Smooth muscle cell (in vitro differentiated cells): Measurements from ENCODE around the gene PDHB. TPM values are rescaled to one million over a fixed set of nuclear protein-coding genes. Genes with fewer than 3 reads are reported as not detected.

Source experiments
- DNase-seq: peaks from one replicate; lab custom pipeline; 2025; ENCODE audit not compliant: unreplicated experiment; lab: John Stamatoyannopoulos, UW
- H2AFZ ChIP-seq: fragments of 200-600 bp; sonication (generic); 2 replicates; pipeline ENCODE4 v1.6.0; 2016; ENCODE audit warnings: antibody characterized with exemption, low read depth, mild to moderate bottlenecking
- H3F3A ChIP-seq: fragments of 200-600 bp; sonication (generic); 2 replicates; pipeline ENCODE4 v1.6.0; 2017; ENCODE audit warnings: antibody characterized with exemption, low read depth
- H3K27ac ChIP-seq: fragments of 200-600 bp; sonication (generic); 2 replicates; pipeline ENCODE4 v1.5.1; 2016; ENCODE audit warnings: low read depth, mild to moderate bottlenecking
- H3K27me3 ChIP-seq: fragments of 200-600 bp; sonication (generic); 2 replicates; pipeline ENCODE4 v1.6.1; 2016; ENCODE audit warnings: low read depth, mild to moderate bottlenecking
- H3K36me3 ChIP-seq: fragments of 200-600 bp; sonication (generic); 2 replicates; pipeline ENCODE4 v1.5.1; 2016; ENCODE audit warnings: low read depth
- H3K4me1 ChIP-seq: fragments of 200-600 bp; sonication (generic); 2 replicates; pipeline ENCODE4 v1.5.1; 2016; ENCODE audit warnings: low read depth
- H3K4me2 ChIP-seq: fragments of 200-600 bp; sonication (generic); 2 replicates; pipeline ENCODE4 v1.6.0; 2016; ENCODE audit warnings: mild to moderate bottlenecking
- H3K4me3 ChIP-seq: fragments of 200-600 bp; sonication (generic); 2 replicates; pipeline ENCODE4 v1.5.1; 2016; ENCODE audit warnings: mild to moderate bottlenecking
- H3K79me2 ChIP-seq: fragments of 200-600 bp; sonication (generic); 2 replicates; pipeline ENCODE4 v1.6.0; 2016; ENCODE audit warnings: low read depth, mild to moderate bottlenecking
- H3K9ac ChIP-seq: fragments of 200-600 bp; sonication (generic); 2 replicates; pipeline ENCODE4 v1.6.0; 2016; ENCODE audit warnings: low read depth
- H3K9me3 ChIP-seq: fragments of 200-600 bp; sonication (generic); replicated peaks from 2 replicates; pipeline ENCODE4 v1.5.1; 2016; ENCODE audit warnings: low read depth
- H4K20me1 ChIP-seq: fragments of 200-600 bp; sonication (generic); 2 replicates; pipeline ENCODE4 v1.6.0; 2016; ENCODE audit warnings: low read depth
- WGBS: methylation state at CpG from one replicate; pipeline ENCODE4 v1.1.7; 2016; ENCODE audit warnings: low lambda C conversion rate; 5-methylcytosine and 5-hydroxymethylcytosine counted together
- polyA plus RNA-seq: library from polyadenylated mRNA; unstranded; fragments of >200 nt; fragmentation: Nextera tagmentation; extraction: Ambion mirVana; gene quantifications from 2 replicates; pipeline ENCODE4 v1.2.1, GENCODE V29; 2016
- total RNA-seq: library from RNA; depleted of rRNA; stranded (reverse); fragments of >200 nt; gene quantifications from 2 replicates; pipeline ENCODE4 v1.2.3, GENCODE V29; 2014
- TF ChIP-seq, protein P1 (sequence below): fragments of 200-600 bp; sonication (generic); IDR thresholded peaks from 2 replicates; pipeline ENCODE4 v1.5.1; 2017; ENCODE audit warnings: borderline replicate concordance, mild to moderate bottlenecking, antibody characterized with exemption; ENCODE audit not compliant: insufficient read depth, poor library complexity, severe bottlenecking

The PDHB gene
- total and polyA plus RNA-seq, 2 experiments from 2014 or later = 123 to 128 TPM

DNA sequence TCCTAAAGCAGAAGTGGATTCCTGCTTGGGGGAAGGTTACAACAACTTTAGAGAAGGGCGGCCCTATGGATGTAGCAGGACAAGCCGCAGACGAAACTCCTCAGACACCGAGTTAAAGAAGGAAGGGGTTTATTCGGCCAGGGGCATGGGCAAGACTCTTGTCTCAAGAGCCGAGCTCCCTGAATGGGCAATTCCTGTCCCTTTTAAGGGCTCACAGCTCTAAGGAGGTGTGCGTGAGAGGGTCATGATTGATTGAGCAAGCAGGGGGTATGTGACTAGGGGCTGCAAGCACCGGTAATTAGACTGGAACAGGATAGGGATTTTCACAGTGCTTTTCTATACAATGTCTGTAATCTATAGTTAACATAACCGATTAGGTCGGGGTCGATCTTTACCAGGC is 879 bp upstream of the PDHB start:
- Histone ChIP-seq H3K9me3 (no peaks in the 10 kb centered on the region), H3K4me1 (peaks cover 13% of the 10 kb centered on the region), H3K79me2 (peaks cover 18% of the 10 kb centered on the region), H2AFZ (no peak overlapping the region), H4K20me1 (peaks cover 9% of the 10 kb centered on the region), H3F3A (peaks cover 3% of the 10 kb centered on the region), H3K36me3 (peaks cover 8% of the 10 kb centered on the region), H3K4me2 (peak overlapping the region; percentile 93), H3K27me3 (no peaks in the 10 kb centered on the region), H3K27ac (peak overlapping the region; percentile 51), H3K4me3 (no peak overlapping the region), H3K9ac (no peak overlapping the region)
- 50% methylated on average over 11 of the region's 11 CpGs for WGBS
- TF ChIP-seq, protein P1, sequence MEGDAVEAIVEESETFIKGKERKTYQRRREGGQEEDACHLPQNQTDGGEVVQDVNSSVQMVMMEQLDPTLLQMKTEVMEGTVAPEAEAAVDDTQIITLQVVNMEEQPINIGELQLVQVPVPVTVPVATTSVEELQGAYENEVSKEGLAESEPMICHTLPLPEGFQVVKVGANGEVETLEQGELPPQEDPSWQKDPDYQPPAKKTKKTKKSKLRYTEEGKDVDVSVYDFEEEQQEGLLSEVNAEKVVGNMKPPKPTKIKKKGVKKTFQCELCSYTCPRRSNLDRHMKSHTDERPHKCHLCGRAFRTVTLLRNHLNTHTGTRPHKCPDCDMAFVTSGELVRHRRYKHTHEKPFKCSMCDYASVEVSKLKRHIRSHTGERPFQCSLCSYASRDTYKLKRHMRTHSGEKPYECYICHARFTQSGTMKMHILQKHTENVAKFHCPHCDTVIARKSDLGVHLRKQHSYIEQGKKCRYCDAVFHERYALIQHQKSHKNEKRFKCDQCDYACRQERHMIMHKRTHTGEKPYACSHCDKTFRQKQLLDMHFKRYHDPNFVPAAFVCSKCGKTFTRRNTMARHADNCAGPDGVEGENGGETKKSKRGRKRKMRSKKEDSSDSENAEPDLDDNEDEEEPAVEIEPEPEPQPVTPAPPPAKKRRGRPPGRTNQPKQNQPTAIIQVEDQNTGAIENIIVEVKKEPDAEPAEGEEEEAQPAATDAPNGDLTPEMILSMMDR = no peak
- DNase-seq = no peak

- Histone ChIP-seq H3K9me3 (no peaks in the 10 kb centered on the region), H3K4me2 (peak overlapping the region; percentile 93), H3K79me2 (peaks cover 18% of the 10 kb centered on the region), H3K9ac (no peak overlapping the region), H3K36me3 (peaks cover 11% of the 10 kb centered on the region), H3K27me3 (no peaks in the 10 kb centered on the region), H3K4me3 (peak overlapping the region; percentile 74), H3F3A (peaks cover 6% of the 10 kb centered on the region), H3K27ac (peak overlapping the region; percentile 51), H4K20me1 (peaks cover 9% of the 10 kb centered on the region), H2AFZ (no peak overlapping the region), H3K4me1 (peaks cover 13% of the 10 kb centered on the region)
- TF ChIP-seq, protein P1 = no peak
- WGBS = 52% methylated on average over 3 of the region's 3 CpGs
- DNase-seq = no peak
Observed at GRCh38 chr3:58434168-58434504, 504 bp upstream of the PDHB start.

GRCh38 chr3:58432905-58433304 is 727 bp downstream of the PDHB start:
- Histone ChIP-seq H3K9me3 (no peaks in the 10 kb centered on the region), H2AFZ (peak overlapping the region; percentile 82), H3K27me3 (no peaks in the 10 kb centered on the region), H3K9ac (peak overlapping the region; percentile 84), H4K20me1 (peaks cover 9% of the 10 kb centered on the region), H3K79me2 (peaks cover 18% of the 10 kb centered on the region), H3K4me3 (peak overlapping the region; percentile 74), H3K4me1 (peaks cover 13% of the 10 kb centered on the region), H3K27ac (peak overlapping the region; percentile 80), H3F3A (peaks cover 16% of the 10 kb centered on the region), H3K36me3 (peaks cover 17% of the 10 kb centered on the region), H3K4me2 (peak overlapping the region; percentile 93)
- TF ChIP-seq, protein P1 = no peak
- DNase-seq = no peak
- 57% methylated on average over 6 of the region's 6 CpGs for WGBS

- no peak overlapping the region for H2AFZ ChIP-seq
- peaks cover 24% of the 10 kb centered on the region for H3K36me3 ChIP-seq
- peaks cover 18% of the 10 kb centered on the region for H3K79me2 ChIP-seq
- no peak overlapping the region for H3K9ac ChIP-seq
- no peaks in the 10 kb centered on the region for H3K27me3 ChIP-seq
- 0% methylated on average over 1 of the region's 1 CpG for WGBS
- no peak overlapping the region for H3K4me2 ChIP-seq
- no peak for DNase-seq
- H3K4me1 ChIP-seq = peaks cover under 1% of the 10 kb centered on the region
- peaks cover 9% of the 10 kb centered on the region for H4K20me1 ChIP-seq
- H3K9me3 ChIP-seq = no peaks in the 10 kb centered on the region
- TF ChIP-seq, protein P1 = no peak
- peaks cover 31% of the 10 kb centered on the region for H3F3A ChIP-seq
- no peak overlapping the region for H3K4me3 ChIP-seq
- H3K27ac ChIP-seq = no peak overlapping the region
Observed at GRCh38 chr3:58429657-58430056, 4.0 kb downstream of the PDHB start.
